MCF 10A (cell line): ENCODE data around the gene RMRP. TPM values are rescaled to one million over a fixed set of nuclear protein-coding genes. Genes with fewer than 3 reads are reported as not detected.

Experiments
- BruUV-seq: library from RNA; stranded (reverse); fragments of 400-500 nt; replicated peaks from 2 replicates; lab custom pipeline; 2021; lab: Mats Ljungman, UMichigan
- CTCF ChIA-PET: fragments of 300-600 bp; sonication (Branson Sonifier 250); formaldehyde crosslinking; extraction: SDS; loops from one replicate; lab custom pipeline; 2021; ENCODE audit warnings: antibody characterized with exemption, inconsistent platforms; lab: Yijun Ruan, JAX
- POLR2A ChIA-PET: fragments of 300-600, 350-650 bp; sonication (Branson Sonifier 250); formaldehyde crosslinking; extraction: SDS; loops from one replicate; lab custom pipeline; 2020; ENCODE audit warnings: antibody characterized with exemption, inconsistent platforms; lab: Yijun Ruan, JAX
- DNase-seq: peaks from one replicate; pipeline ENCODE4 v3.0.0-alpha.2; 2018; ENCODE audit not compliant: unreplicated experiment
- H3K27ac Mint-ChIP-seq: one replicate; pipeline ENCODE4 v1.8.0; 2022; ENCODE audit warnings: mild to moderate bottlenecking, low read depth, mixed read lengths; ENCODE audit not compliant: unreplicated experiment
- H3K27me3 Mint-ChIP-seq: one replicate; pipeline ENCODE4 v1.8.0; 2022; ENCODE audit warnings: mixed read lengths; ENCODE audit not compliant: insufficient read depth, unreplicated experiment
- H3K36me3 Mint-ChIP-seq: one replicate; pipeline ENCODE4 v1.8.0; 2022; ENCODE audit warnings: mild to moderate bottlenecking, moderate library complexity, mixed read lengths; ENCODE audit not compliant: insufficient read depth, unreplicated experiment
- H3K4me1 Mint-ChIP-seq: one replicate; pipeline ENCODE4 v1.8.0; 2022; ENCODE audit warnings: mixed read lengths; ENCODE audit not compliant: insufficient read depth, unreplicated experiment
- H3K4me3 Mint-ChIP-seq: one replicate; pipeline ENCODE4 v1.8.0; 2022; ENCODE audit warnings: mild to moderate bottlenecking, moderate library complexity, mixed read lengths; ENCODE audit not compliant: unreplicated experiment
- H3K9me3 Mint-ChIP-seq: one replicate; pipeline ENCODE4 v1.8.0; 2022; ENCODE audit warnings: mixed read lengths; ENCODE audit not compliant: unreplicated experiment
- CTCF ChIP-seq: fragments of 200-600 bp; IDR thresholded peaks from one replicate; pipeline ENCODE4 v1.8.0; 2022; ENCODE audit warnings: antibody characterized with exemption, mild to moderate bottlenecking; ENCODE audit not compliant: unreplicated experiment
- intact Hi-C: fragments of 100-400 bp; cut with micrococcal nuclease; formaldehyde crosslinking; loops from 2 replicates; pipeline ENCODE4 v1.14.1; 2022
- total RNA-seq: library from RNA; stranded (reverse); gene quantifications from 2 replicates; pipeline ENCODE4 v1.2.3, GENCODE V29; 2022

The RMRP gene
- total RNA-seq, 1 experiment from 2014 or later: 13,245 TPM

DNA sequence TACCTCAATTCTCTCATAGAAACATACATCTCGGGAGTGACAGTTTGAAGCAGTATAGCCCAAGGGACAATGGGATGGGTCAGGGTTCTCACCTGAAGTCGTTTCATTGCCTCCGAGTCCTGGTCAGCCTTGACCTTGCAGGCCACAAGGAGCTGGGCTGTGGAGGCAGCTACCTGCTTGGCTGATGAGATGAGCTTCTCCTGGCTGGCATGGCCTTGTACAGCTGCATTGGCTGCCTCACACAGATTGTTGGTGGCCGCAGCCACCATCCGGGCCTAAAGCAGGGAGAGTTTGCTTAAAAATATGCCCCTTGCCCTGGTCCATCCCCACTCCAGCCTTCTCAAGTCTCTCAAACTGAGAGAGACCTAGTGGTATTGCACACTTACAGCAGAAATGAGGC lies 40.4 kb upstream of the RMRP start:
- intact Hi-C loops: no loop called here
- no peak overlapping the region for H3K4me3 Mint-ChIP-seq
- no peak overlapping the region for H3K27ac Mint-ChIP-seq
- H3K4me1 Mint-ChIP-seq: no peaks in the 10 kb centered on the region
- H3K36me3 Mint-ChIP-seq: peaks cover 19% of the 10 kb centered on the region
- no peaks in the 10 kb centered on the region for H3K9me3 Mint-ChIP-seq
- TF ChIP-seq CTCF: no peak
- ChIA-PET CTCF (interaction anchor here (0.5 to 8.1 kb wide), 11 partner anchors 9 to 114 kb away, joined by 3 to 155 read pairs (median 5); partner anchors contain the start of genes CREB3, GBA2, RGP1 and SPAG8), POLR2A (interaction anchor here (1.6 kb wide), 1 partner anchor 10 kb away, joined by 3 read pairs; no protein-coding TSS in a partner anchor)
- no peak for DNase-seq
- BruUV-seq: no TSS peak
- no peaks in the 10 kb centered on the region for H3K27me3 Mint-ChIP-seq

GRCh38 chr9:35697486-35697885 lies 39.7 kb upstream of the RMRP start:
- TF ChIP-seq CTCF: no peak
- intact Hi-C loops: loop anchor here (2.0 kb wide), 1 partner anchor 31 kb away; no protein-coding TSS in a partner anchor
- POLR2A ChIA-PET: interaction anchor here (1.5 to 3.4 kb wide), 6 partner anchors 11 to 51 kb away, joined by 3 to 14 read pairs (median 8); partner anchors contain the start of genes ARHGEF39, CCDC107, CREB3 and RMRP

DNA sequence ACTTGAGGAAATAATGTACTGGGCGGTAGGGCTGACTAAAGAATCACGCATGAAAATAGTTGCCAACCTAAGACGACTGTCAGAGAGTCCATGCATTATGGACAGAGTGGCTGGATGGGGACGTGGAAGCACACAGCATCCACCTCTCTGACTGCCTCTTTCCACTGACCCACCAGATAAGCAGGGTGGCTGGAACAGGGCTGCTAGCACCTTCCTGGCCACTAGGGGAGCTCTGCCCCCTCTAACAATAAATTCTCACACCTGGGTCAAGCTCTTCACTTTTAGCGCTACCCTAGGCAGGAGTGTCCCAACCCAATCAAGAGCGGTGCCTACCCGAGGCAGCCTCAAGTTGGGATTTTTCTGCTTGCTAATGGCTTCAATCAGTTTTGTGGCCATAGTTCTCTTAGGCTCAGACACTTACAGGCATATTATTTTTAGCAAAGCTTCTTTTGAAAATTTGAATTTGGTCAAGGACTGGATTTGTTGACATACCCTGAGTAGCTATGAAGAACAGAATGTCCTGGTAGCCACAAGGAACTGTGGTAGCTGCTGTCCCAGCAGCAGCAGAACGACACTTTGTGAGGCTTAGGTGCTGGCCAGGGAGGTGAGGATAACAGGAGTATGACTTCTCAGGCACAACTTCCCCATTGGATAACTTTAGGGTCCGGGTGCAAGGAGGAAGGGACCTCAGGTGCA lies 38.8 kb upstream of the RMRP start:
- ChIA-PET POLR2A (interaction anchor here (0.8 to 3.4 kb wide), 16 partner anchors 12 to 186 kb away, joined by 3 to 14 read pairs (median 4); partner anchors contain the start of genes ARHGEF39, CCDC107, CREB3 and GBA2), CTCF (interaction anchor here (0.5 to 8.1 kb wide), 34 partner anchors 9 to 645 kb away, joined by 3 to 155 read pairs (median 5); partner anchors contain the start of genes ARHGEF39, CCDC107, CREB3 and GBA2)
- TF ChIP-seq CTCF: peak; percentile 72
- peaks cover 19% of the 10 kb centered on the region for H3K36me3 Mint-ChIP-seq
- no peak overlapping the region for H3K4me3 Mint-ChIP-seq
- intact Hi-C loops: loop anchor here (2.0 kb wide), 1 partner anchor 32 kb away; no protein-coding TSS in a partner anchor
- no peaks in the 10 kb centered on the region for H3K27me3 Mint-ChIP-seq
- no peaks in the 10 kb centered on the region for H3K9me3 Mint-ChIP-seq
- DNase-seq: peak; percentile 68
- no TSS peak for BruUV-seq
- H3K27ac Mint-ChIP-seq: no peak overlapping the region
- H3K4me1 Mint-ChIP-seq: no peaks in the 10 kb centered on the region

More at GRCh38 chr9:35697486-35697885, 39.7 kb upstream of the RMRP start:
- Mint-ChIP-seq H3K27ac (no peak overlapping the region), H3K4me1 (no peaks in the 10 kb centered on the region), H3K9me3 (no peaks in the 10 kb centered on the region), H3K4me3 (no peak overlapping the region), H3K27me3 (no peaks in the 10 kb centered on the region), H3K36me3 (peaks cover 19% of the 10 kb centered on the region)
- BruUV-seq: TSS peak; percentile 78
- DNase-seq: no peak
- CTCF ChIA-PET: interaction anchor here (0.6 to 8.1 kb wide), 25 partner anchors 8 to 166 kb away, joined by 3 to 155 read pairs (median 7); partner anchors contain the start of genes ARHGEF39, CCDC107, CREB3 and GBA2

- intact Hi-C loops: loop anchor here (2.0 kb wide), 1 partner anchor 33 kb away; no protein-coding TSS in a partner anchor
- Mint-ChIP-seq H3K4me3 (no peak overlapping the region), H3K27me3 (no peaks in the 10 kb centered on the region), H3K4me1 (peaks cover 5% of the 10 kb centered on the region), H3K27ac (no peak overlapping the region), H3K9me3 (no peaks in the 10 kb centered on the region), H3K36me3 (peaks cover 19% of the 10 kb centered on the region)
- no peak for TF ChIP-seq CTCF
- ChIA-PET CTCF (interaction anchor here (0.5 to 8.1 kb wide), 29 partner anchors 8 to 1635 kb away, joined by 3 to 155 read pairs (median 6); partner anchors contain the start of genes ARHGEF39, CCDC107, CREB3 and GBA2), POLR2A (interaction anchor here (0.8 to 3.4 kb wide), 17 partner anchors 12 to 186 kb away, joined by 3 to 14 read pairs (median 4); partner anchors contain the start of genes ARHGEF39, CCDC107, CREB3 and GBA2)
- DNase-seq: no peak
- no TSS peak for BruUV-seq
These were observed 38.2 kb upstream of the RMRP start for GRCh38 chr9:35695943-35696401.
